COLO668 (cell line): ENCODE results near the gene NEDD8.
A peak's percentile ranks its signal among the peaks of the same experiment; 100 is the strongest.

Source experiments
- DNase-seq: peaks from one replicate; lab custom pipeline; 2025; ENCODE audit not compliant: unreplicated experiment; lab: John Stamatoyannopoulos, UW

Gene NEDD8

GRCh38 chr14:24198814-24199524, 33.2 kb downstream of the NEDD8 start:
- no peak for DNase-seq

GRCh38 chr14:24197056-24197450, 35.1 kb downstream of the NEDD8 start:
- DNase-seq = no peak

GRCh38 chr14:24196071-24197055, 35.8 kb downstream of the NEDD8 start:
- peak; percentile 56 for DNase-seq

GRCh38 chr14:24195186-24196070, 36.7 kb downstream of the NEDD8 start, which contains the start of gene TM9SF1:
TM9SF1 (minus strand) TSS chr14:24195441; CDS start chr14:24195019, 422 bp downstream.
- peak; percentile 95 for DNase-seq

GRCh38 chr14:24194873-24195185, 37.3 kb downstream of the NEDD8 start:
- no peak for DNase-seq

- no peak for DNase-seq
Observed at GRCh38 chr14:24194186-24194872, 37.8 kb downstream of the NEDD8 start.

GRCh38 chr14:24192933-24193332, 39.2 kb downstream of the NEDD8 start:
- DNase-seq = no peak

GRCh38 chr14:24190416-24190815, 41.8 kb downstream of the NEDD8 start:
- no peak for DNase-seq

- DNase-seq = no peak
Observed at GRCh38 chr14:24189460-24189859, 42.7 kb downstream of the NEDD8 start.

- DNase-seq = no peak
Observed at GRCh38 chr14:24189059-24189375, 43.1 kb downstream of the NEDD8 start.

- peak; percentile 98 for DNase-seq
Observed at GRCh38 chr14:24188251-24189058, 43.7 kb downstream of the NEDD8 start, which contains the start of gene IPO4. IPO4 (minus strand) TSS chr14:24188816; CDS start chr14:24188787, 29 bp downstream.

- DNase-seq = no peak
Observed at GRCh38 chr14:24187539-24187915, 44.6 kb downstream of the NEDD8 start.

GRCh38 chr14:24186831-24187538, 45.2 kb downstream of the NEDD8 start:
- DNase-seq = no peak

GRCh38 chr14:24185741-24186140, 46.4 kb downstream of the NEDD8 start:
- no peak for DNase-seq

GRCh38 chr14:24185026-24185425, 47.1 kb downstream of the NEDD8 start:
- no peak for DNase-seq

- no peak for DNase-seq
Observed at GRCh38 chr14:24184104-24184970, 47.8 kb downstream of the NEDD8 start.

- DNase-seq = no peak
Observed at GRCh38 chr14:24183014-24183481, 49.1 kb downstream of the NEDD8 start.
